ENCODE results near the gene SPACA4.

SPACA4 gene

GRCh38 chr19:48632692-48633147 lies 26.2 kb downstream of the SPACA4 start:
- peak overlapping the region; percentile 43 for H3K27ac ChIP-seq
- TF ChIP-seq CTCF (IDR thresholded peaks at IDR 0.05; ENCODE audit: low read depth, low read length): no peak
- no peaks in the 10 kb centered on the region for H3K27me3 ChIP-seq (ENCODE audit: insufficient read depth, low read depth, severe bottlenecking)
- DNase-seq: no peak
- no peaks in the 10 kb centered on the region for H3K9me3 ChIP-seq (ENCODE audit: severe bottlenecking)
- H3K36me3 ChIP-seq: peaks cover 33% of the 10 kb centered on the region
- no peak overlapping the region for H3K4me3 ChIP-seq (ENCODE audit: low read depth, low read length)

- peak; percentile 87 for DNase-seq
- H3K9me3 ChIP-seq (ENCODE audit: severe bottlenecking): no peaks in the 10 kb centered on the region
- H3K27ac ChIP-seq: peak overlapping the region; percentile 43
- no peaks in the 10 kb centered on the region for H3K27me3 ChIP-seq (ENCODE audit: insufficient read depth, low read depth, severe bottlenecking)
- peak overlapping the region; percentile 38 for H3K4me3 ChIP-seq (ENCODE audit: low read depth, low read length)
- H3K36me3 ChIP-seq: peaks cover 33% of the 10 kb centered on the region
- TF ChIP-seq CTCF (IDR thresholded peaks at IDR 0.05; ENCODE audit: low read depth, low read length): no peak
Observed at GRCh38 chr19:48633148-48634035, 26.9 kb downstream of the SPACA4 start.

- Histone ChIP-seq H3K27ac (peak overlapping the region; percentile 43), H3K4me3 (ENCODE audit: low read depth, low read length) (peak overlapping the region; percentile 38), H3K27me3 (ENCODE audit: insufficient read depth, low read depth, severe bottlenecking) (no peaks in the 10 kb centered on the region), H3K36me3 (peaks cover 29% of the 10 kb centered on the region), H3K9me3 (ENCODE audit: severe bottlenecking) (no peaks in the 10 kb centered on the region)
- no peak for TF ChIP-seq CTCF (IDR thresholded peaks at IDR 0.05; ENCODE audit: low read depth, low read length)
- no peak for DNase-seq
Observed at GRCh38 chr19:48634036-48634342, 27.4 kb downstream of the SPACA4 start.

GRCh38 chr19:48634424-48635262 lies 28.1 kb downstream of the SPACA4 start:
- no peaks in the 10 kb centered on the region for H3K27me3 ChIP-seq (ENCODE audit: insufficient read depth, low read depth, severe bottlenecking)
- H3K27ac ChIP-seq: peak overlapping the region; percentile 68
- no peak for TF ChIP-seq CTCF (IDR thresholded peaks at IDR 0.05; ENCODE audit: low read depth, low read length)
- peak; percentile 98 for DNase-seq
- peak overlapping the region; percentile 38 for H3K4me3 ChIP-seq (ENCODE audit: low read depth, low read length)
- H3K9me3 ChIP-seq (ENCODE audit: severe bottlenecking): no peaks in the 10 kb centered on the region
- peaks cover 25% of the 10 kb centered on the region for H3K36me3 ChIP-seq

DNA sequence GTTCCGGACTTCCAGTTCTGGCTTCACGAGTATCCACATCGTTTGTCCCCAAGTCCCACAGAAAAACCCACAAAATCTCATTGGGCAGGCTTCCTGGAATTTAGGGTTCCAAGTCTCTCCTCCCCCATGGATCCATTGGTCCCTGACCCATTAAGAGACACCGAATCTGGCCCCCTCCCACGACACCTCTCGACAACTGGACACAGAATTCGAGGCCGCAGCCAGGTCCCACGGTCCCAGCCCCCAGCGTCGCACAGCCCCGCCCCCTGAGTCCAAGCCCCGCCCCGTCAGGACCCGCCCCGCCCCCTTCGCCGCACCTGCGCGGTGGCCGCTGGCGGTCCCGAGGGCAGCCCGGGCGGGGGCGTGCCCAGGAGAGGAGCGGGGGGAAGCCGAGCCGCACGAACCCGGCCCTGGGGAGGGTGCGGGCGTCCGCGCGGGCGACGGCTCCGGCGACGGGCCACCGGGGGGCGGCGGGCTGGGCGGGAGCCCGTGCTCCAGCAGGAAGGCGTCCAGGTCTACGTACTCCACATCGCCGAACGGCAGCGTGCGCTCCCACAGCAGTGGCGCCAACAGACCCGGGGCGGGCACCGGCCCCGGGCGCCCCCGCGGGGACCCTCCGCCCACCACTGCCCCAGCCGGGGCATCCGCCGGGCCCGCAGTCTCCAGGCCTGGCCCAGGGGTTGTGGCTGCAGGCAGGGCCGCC lies 28.9 kb downstream of the SPACA4 start:
- Histone ChIP-seq H3K9me3 (ENCODE audit: severe bottlenecking) (no peaks in the 10 kb centered on the region), H3K4me3 (ENCODE audit: low read depth, low read length) (peak overlapping the region; percentile 42), H3K27me3 (ENCODE audit: insufficient read depth, low read depth, severe bottlenecking) (no peaks in the 10 kb centered on the region), H3K27ac (peak overlapping the region; percentile 68), H3K36me3 (peaks cover 17% of the 10 kb centered on the region)
- no peak for TF ChIP-seq CTCF (IDR thresholded peaks at IDR 0.05; ENCODE audit: low read depth, low read length)
- peak; percentile 67 for DNase-seq
